Liver (tissue), 3 donors: ENCODE measurements around the gene NFATC2.

Experiments used
- CTCF ChIP-seq: fragments of 150-350 bp; IDR thresholded peaks from 2 replicates; pipeline ENCODE4 v1.5.1; 2017; ENCODE audit warnings: improper control_type of control experiment, low read depth, low read length; ENCODE audit not compliant: missing input control
- EGR1 ChIP-seq, 2 donors: IDR thresholded peaks; 2 replicates each; pipeline ENCODE4 v1.6.1; 2016 to 2018; ENCODE audit warnings: antibody characterized with exemption in 2 of 2, low read depth in 2 of 2
- GABPA ChIP-seq, 2 donors: IDR thresholded peaks in 1 of 2; conservative IDR thresholded peaks in 1 of 2; 2 replicates each; pipeline ENCODE4 v1.6.1; 2016; ENCODE audit warnings: antibody characterized with exemption in 2 of 2, mild to moderate bottlenecking in 1 of 2, moderate library complexity in 1 of 2
- MAX ChIP-seq: IDR thresholded peaks from 2 replicates; pipeline ENCODE4 v1.6.1; 2016; ENCODE audit warnings: antibody characterized with exemption
- NR2F2 ChIP-seq: IDR thresholded peaks from 2 replicates; pipeline ENCODE4 v1.6.1; 2016; ENCODE audit warnings: antibody characterized with exemption
- RAD21 ChIP-seq, 2 donors: IDR thresholded peaks; 2 replicates each; pipeline ENCODE4 v1.6.1; 2016; ENCODE audit warnings: antibody characterized with exemption in 2 of 2, mild to moderate bottlenecking in 2 of 2
- RXRA ChIP-seq, 2 donors: IDR thresholded peaks; 2 replicates each; pipeline ENCODE4 v1.6.1; 2017 to 2018; ENCODE audit warnings: antibody characterized with exemption in 2 of 2, mild to moderate bottlenecking in 1 of 2
- SP1 ChIP-seq: IDR thresholded peaks from 2 replicates; pipeline ENCODE4 v1.6.1; 2018; ENCODE audit warnings: antibody characterized with exemption, mild to moderate bottlenecking
- TAF1 ChIP-seq: conservative IDR thresholded peaks from 2 replicates; pipeline ENCODE4 v1.6.1; 2016; ENCODE audit warnings: antibody characterized with exemption, mild to moderate bottlenecking
- YY1 ChIP-seq: IDR thresholded peaks from 2 replicates; pipeline ENCODE4 v1.6.1; 2016; ENCODE audit warnings: antibody characterized with exemption, mild to moderate bottlenecking
- donor health status: healthy.
- donor health status: healthy.

- no peak for TF ChIP-seq CTCF
- TF ChIP-seq MAX, result no peak
- TF ChIP-seq EGR1 (IDR thresholded peaks at IDR 0.05; ENCODE audit: low read depth in 2 of 2), result no peak
- TF ChIP-seq GABPA (IDR thresholded peaks at IDR 0.05 in 1 of 2, conservative IDR thresholded peaks at IDR 0.05 in 1 of 2), result no peak
- no peak for TF ChIP-seq NR2F2
- TF ChIP-seq YY1, result no peak
- TF ChIP-seq RXRA (IDR thresholded peaks at IDR 0.05), result no peak
- no peak for TF ChIP-seq SP1
- TF ChIP-seq RAD21 (IDR thresholded peaks at IDR 0.05), result no peak
- TF ChIP-seq TAF1, result no peak
Observed at GRCh38 chr20:51581571-51581970, 39.1 kb upstream of the NFATC2 start.
